NT2/D1 (cell line): Measurements from ENCODE around the gene ACAP3.

Experiments used
- DNase-seq: peaks from one replicate; pipeline ENCODE4 v3.0.0-alpha.2; 2011; ENCODE audit warnings: low read depth, low spot score
- H3K27me3 ChIP-seq: 2 replicates; pipeline ENCODE4 v1.6.0; 2011; ENCODE audit warnings: mild to moderate bottlenecking; ENCODE audit not compliant: insufficient read length, insufficient read depth
- H3K36me3 ChIP-seq: 2 replicates; pipeline ENCODE4 v1.6.1; 2011; ENCODE audit warnings: mild to moderate bottlenecking, low read length, mixed read lengths; ENCODE audit not compliant: insufficient read depth, insufficient read length
- H3K4me1 ChIP-seq: 2 replicates; pipeline ENCODE4 v1.5.1; 2011; ENCODE audit not compliant: insufficient read depth, insufficient read length
- H3K4me3 ChIP-seq: 2 replicates; pipeline ENCODE4 v1.5.1; 2011; ENCODE audit warnings: low read depth; ENCODE audit not compliant: insufficient read length
- H3K9ac ChIP-seq: 2 replicates; pipeline ENCODE4 v1.6.0; 2011; ENCODE audit warnings: low read depth; ENCODE audit not compliant: insufficient read length
- H3K9me3 ChIP-seq: 2 replicates; pipeline ENCODE4 v1.5.1; 2011; ENCODE audit warnings: mild to moderate bottlenecking, low read length; ENCODE audit not compliant: insufficient read depth
- SUZ12 ChIP-seq: IDR thresholded peaks from 2 replicates; pipeline ENCODE4 v1.6.1; 2011; ENCODE audit not compliant: insufficient read length, insufficient read depth; ENCODE audit errors: extremely low read depth
- YY1 ChIP-seq: IDR thresholded peaks from 2 replicates; pipeline ENCODE4 v1.6.1; 2011; ENCODE audit not compliant: insufficient read length, insufficient read depth
- ZNF274 ChIP-seq: IDR thresholded peaks from 2 replicates; pipeline ENCODE4 v1.6.1; 2011; ENCODE audit warnings: mild to moderate bottlenecking, low read depth, low read length

Gene ACAP3

GRCh38 chr1:1335792-1336248 lies 28.1 kb upstream of the ACAP3 start:
- H3K27me3 ChIP-seq = no peaks in the 10 kb centered on the region
- TF ChIP-seq ZNF274 (no peak), YY1 (no peak), SUZ12 (no peak)
- peaks cover 43% of the 10 kb centered on the region for H3K36me3 ChIP-seq
- H3K4me1 ChIP-seq = no peaks in the 10 kb centered on the region
- DNase-seq = no peak
- H3K9me3 ChIP-seq = no peaks in the 10 kb centered on the region
- H3K4me3 ChIP-seq = no peak overlapping the region
- no peak overlapping the region for H3K9ac ChIP-seq

- TF ChIP-seq SUZ12 = no peak
- TF ChIP-seq YY1 = no peak
- no peak for TF ChIP-seq ZNF274
- peaks cover 37% of the 10 kb centered on the region for H3K36me3 ChIP-seq
- no peak overlapping the region for H3K9ac ChIP-seq
- no peak for DNase-seq
- H3K9me3 ChIP-seq = no peaks in the 10 kb centered on the region
- H3K4me3 ChIP-seq = no peak overlapping the region
- no peaks in the 10 kb centered on the region for H3K27me3 ChIP-seq
- H3K4me1 ChIP-seq = peaks cover 1% of the 10 kb centered on the region
Observed at GRCh38 chr1:1335283-1335682, 27.6 kb upstream of the ACAP3 start.

- H3K36me3 ChIP-seq = peaks cover 33% of the 10 kb centered on the region
- H3K9ac ChIP-seq = no peak overlapping the region
- H3K9me3 ChIP-seq = no peaks in the 10 kb centered on the region
- no peak for DNase-seq
- peaks cover 4% of the 10 kb centered on the region for H3K4me1 ChIP-seq
- H3K4me3 ChIP-seq = no peak overlapping the region
- H3K27me3 ChIP-seq = no peaks in the 10 kb centered on the region
- TF ChIP-seq ZNF274 (no peak), SUZ12 (no peak), YY1 (no peak)
Observed at GRCh38 chr1:1334835-1335234, 27.1 kb upstream of the ACAP3 start.

GRCh38 chr1:1333551-1334241 lies 26.0 kb upstream of the ACAP3 start:
- Histone ChIP-seq H3K36me3 (peaks cover 28% of the 10 kb centered on the region), H3K9ac (no peak overlapping the region), H3K9me3 (no peaks in the 10 kb centered on the region), H3K4me3 (no peak overlapping the region), H3K4me1 (peaks cover 4% of the 10 kb centered on the region), H3K27me3 (no peaks in the 10 kb centered on the region)
- DNase-seq = no peak
- TF ChIP-seq SUZ12 (no peak), YY1 (no peak), ZNF274 (no peak)

GRCh38 chr1:1332774-1333480 lies 25.2 kb upstream of the ACAP3 start:
- Histone ChIP-seq H3K9me3 (no peaks in the 10 kb centered on the region), H3K4me3 (no peak overlapping the region), H3K4me1 (peaks cover 4% of the 10 kb centered on the region), H3K36me3 (peaks cover 27% of the 10 kb centered on the region), H3K27me3 (no peaks in the 10 kb centered on the region), H3K9ac (no peak overlapping the region)
- DNase-seq = no peak
- TF ChIP-seq YY1 = no peak
- TF ChIP-seq SUZ12 = no peak
- TF ChIP-seq ZNF274 = no peak

GRCh38 chr1:1332031-1332755 lies 24.5 kb upstream of the ACAP3 start:
- H3K36me3 ChIP-seq = peaks cover 29% of the 10 kb centered on the region
- DNase-seq = no peak
- no peaks in the 10 kb centered on the region for H3K27me3 ChIP-seq
- no peak overlapping the region for H3K9ac ChIP-seq
- no peaks in the 10 kb centered on the region for H3K9me3 ChIP-seq
- peaks cover 4% of the 10 kb centered on the region for H3K4me1 ChIP-seq
- no peak for TF ChIP-seq SUZ12
- TF ChIP-seq YY1 = no peak
- no peak for TF ChIP-seq ZNF274
- H3K4me3 ChIP-seq = no peak overlapping the region
